ENCODE data around the gene TADA1.

- TF ChIP-seq CTCF (IDR thresholded peaks at IDR 0.05 in 2 of 3, conservative IDR thresholded peaks at IDR 0.05 in 1 of 3; ENCODE audit: borderline replicate concordance in 1 of 3, insufficient read depth in 1 of 3, low read depth in 2 of 3, low read length in 2 of 3) = no peak
- TF ChIP-seq ELF1 (IDR thresholded peaks at IDR 0.05; ENCODE audit: borderline replicate concordance, low read depth) = no peak
- no peak for TF ChIP-seq YY1 (IDR thresholded peaks at IDR 0.05; ENCODE audit: extremely low read depth, insufficient replicate concordance, low read depth, low read length)
- no peak for TF ChIP-seq CEBPB (IDR thresholded peaks at IDR 0.05; ENCODE audit: low read depth)
Measured at GRCh38 chr1:166808952-166809351, 67.1 kb downstream of the TADA1 start.
